ENCODE data around the gene PARD3. TPM values are rescaled to one million over a fixed set of nuclear protein-coding genes. Genes with fewer than 3 reads are reported as not detected.

PARD3 gene
- total RNA-seq, 3 donors from 2014 or later: 39.5 to 87.9 (median 47.0) TPM

DNA sequence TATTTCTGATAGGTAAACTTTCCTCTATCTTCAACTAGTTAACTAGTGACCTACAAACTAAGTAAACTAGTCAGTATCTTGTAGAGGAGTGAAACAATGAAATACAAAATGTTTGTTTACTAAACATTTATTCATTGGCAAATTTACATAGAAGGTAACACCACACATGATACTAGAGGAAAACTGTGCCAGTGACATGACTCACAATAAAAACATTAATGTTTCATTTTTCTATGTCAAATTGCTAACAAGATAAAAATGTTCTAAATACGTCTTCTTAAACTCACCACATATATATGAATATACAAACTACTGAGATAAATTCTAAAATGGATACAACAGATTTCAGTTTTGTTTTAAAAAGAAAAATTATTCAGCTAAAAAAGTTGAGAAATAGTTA lies 471.3 kb downstream of the PARD3 start:
- TF ChIP-seq, protein P1, sequence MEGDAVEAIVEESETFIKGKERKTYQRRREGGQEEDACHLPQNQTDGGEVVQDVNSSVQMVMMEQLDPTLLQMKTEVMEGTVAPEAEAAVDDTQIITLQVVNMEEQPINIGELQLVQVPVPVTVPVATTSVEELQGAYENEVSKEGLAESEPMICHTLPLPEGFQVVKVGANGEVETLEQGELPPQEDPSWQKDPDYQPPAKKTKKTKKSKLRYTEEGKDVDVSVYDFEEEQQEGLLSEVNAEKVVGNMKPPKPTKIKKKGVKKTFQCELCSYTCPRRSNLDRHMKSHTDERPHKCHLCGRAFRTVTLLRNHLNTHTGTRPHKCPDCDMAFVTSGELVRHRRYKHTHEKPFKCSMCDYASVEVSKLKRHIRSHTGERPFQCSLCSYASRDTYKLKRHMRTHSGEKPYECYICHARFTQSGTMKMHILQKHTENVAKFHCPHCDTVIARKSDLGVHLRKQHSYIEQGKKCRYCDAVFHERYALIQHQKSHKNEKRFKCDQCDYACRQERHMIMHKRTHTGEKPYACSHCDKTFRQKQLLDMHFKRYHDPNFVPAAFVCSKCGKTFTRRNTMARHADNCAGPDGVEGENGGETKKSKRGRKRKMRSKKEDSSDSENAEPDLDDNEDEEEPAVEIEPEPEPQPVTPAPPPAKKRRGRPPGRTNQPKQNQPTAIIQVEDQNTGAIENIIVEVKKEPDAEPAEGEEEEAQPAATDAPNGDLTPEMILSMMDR (IDR thresholded peaks at IDR 0.05): no peak
- H3K4me3 ChIP-seq: no peak overlapping the region
- intact Hi-C loops (cut with DNase I, micrococcal nuclease): no loop called here
- no peak for DNase-seq
- H3K9me3 ChIP-seq: no peaks in the 10 kb centered on the region
- peaks cover 11% of the 10 kb centered on the region for H3K4me1 ChIP-seq (ENCODE audit: low read depth)
- ATAC-seq: no peak
- H3K36me3 ChIP-seq (ENCODE audit: low read depth): no peaks in the 10 kb centered on the region

DNA sequence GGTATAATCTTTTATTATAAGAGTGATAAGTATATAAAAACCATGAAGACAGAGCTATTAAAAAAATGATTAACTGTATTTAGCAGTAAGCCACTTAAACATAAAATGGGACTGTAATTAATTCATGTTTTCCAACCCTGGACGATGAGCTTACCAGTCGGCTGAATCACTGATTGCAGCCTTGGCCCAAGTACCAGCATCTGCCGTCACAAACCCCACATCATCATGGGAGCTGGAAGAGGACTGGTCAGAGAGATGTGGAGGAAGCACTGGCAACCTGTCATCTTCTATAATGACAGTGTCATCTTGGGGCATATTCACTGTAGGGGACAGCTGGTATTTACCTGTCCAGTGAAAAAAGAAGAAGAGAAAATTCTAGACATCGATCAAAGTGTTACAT lies 473.6 kb downstream of the PARD3 start:
- DNase-seq: no peak
- H3K4me1 ChIP-seq (ENCODE audit: low read depth): peaks cover 11% of the 10 kb centered on the region
- ATAC-seq: no peak
- TF ChIP-seq, protein P1 (IDR thresholded peaks at IDR 0.05): no peak
- intact Hi-C loops (cut with DNase I, micrococcal nuclease): no loop called here
- no peak overlapping the region for H3K4me3 ChIP-seq
- H3K36me3 ChIP-seq (ENCODE audit: low read depth): no peaks in the 10 kb centered on the region
- H3K9me3 ChIP-seq: no peaks in the 10 kb centered on the region

DNA sequence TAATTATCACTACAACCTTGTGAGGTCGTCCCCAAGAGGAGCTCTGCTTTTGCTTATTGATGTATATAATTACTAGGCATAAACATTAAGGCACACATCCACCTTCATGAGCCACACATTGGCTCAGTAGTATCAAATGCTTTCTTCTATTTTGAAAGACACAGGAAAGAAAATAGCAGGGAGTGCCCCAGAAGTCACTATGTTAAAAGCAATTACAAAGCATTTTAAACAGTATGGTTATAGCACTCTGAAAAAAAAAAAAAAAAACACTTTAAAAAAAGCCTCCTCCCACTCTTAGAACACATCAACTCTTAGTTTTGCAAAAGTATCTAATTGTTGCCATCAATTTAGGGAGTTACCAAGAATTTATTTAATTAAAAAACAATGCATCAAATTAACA lies 474.2 kb downstream of the PARD3 start:
- Histone ChIP-seq H3K9me3 (no peaks in the 10 kb centered on the region), H3K4me3 (no peak overlapping the region), H3K4me1 (ENCODE audit: low read depth) (peaks cover 11% of the 10 kb centered on the region), H3K36me3 (ENCODE audit: low read depth) (no peaks in the 10 kb centered on the region)
- no peak for DNase-seq
- TF ChIP-seq, protein P1 (IDR thresholded peaks at IDR 0.05): no peak
- no peak for ATAC-seq
- intact Hi-C loops (cut with DNase I, micrococcal nuclease): no loop called here

DNA sequence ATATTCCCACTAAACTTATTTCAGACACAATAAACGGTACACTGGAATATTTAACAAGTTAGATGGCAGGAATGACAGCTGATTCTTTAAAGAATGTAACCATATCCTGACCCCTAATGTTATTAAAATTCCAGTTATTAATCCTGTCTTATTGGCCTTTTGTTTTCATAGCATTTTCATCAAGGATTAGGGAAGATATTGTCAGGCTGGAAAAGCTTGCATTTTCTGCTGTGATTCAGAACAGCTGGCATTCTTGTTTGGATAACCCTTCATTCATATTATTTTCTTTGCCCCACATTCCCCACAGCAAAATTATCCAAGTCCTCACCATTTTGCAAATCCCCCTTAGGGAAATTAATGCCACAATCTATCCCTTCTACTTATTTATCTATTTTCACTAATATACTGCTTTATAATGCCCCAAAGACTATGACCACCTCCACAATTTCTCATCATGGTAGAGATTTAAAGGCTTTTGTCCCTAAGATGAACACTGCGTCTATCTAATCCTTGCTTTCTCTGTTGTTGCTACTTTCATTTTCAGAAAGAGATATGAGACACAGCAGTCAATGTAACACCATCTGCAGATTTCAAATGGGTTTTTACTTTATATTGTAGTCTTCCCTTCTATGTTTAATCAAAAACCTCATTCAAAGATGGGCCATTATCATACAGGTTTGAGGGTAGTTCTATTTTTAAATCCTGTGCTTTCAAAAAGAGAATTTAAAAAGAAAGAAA lies 475.1 kb downstream of the PARD3 start:
- no peaks in the 10 kb centered on the region for H3K36me3 ChIP-seq (ENCODE audit: low read depth)
- no peak overlapping the region for H3K4me3 ChIP-seq
- TF ChIP-seq, protein P1 (IDR thresholded peaks at IDR 0.05): no peak
- ATAC-seq (no peak), DNase-seq (no peak)
- H3K4me1 ChIP-seq (ENCODE audit: low read depth): peaks cover 10% of the 10 kb centered on the region
- no peaks in the 10 kb centered on the region for H3K9me3 ChIP-seq
- intact Hi-C loops (cut with DNase I, micrococcal nuclease): no loop called here

DNA sequence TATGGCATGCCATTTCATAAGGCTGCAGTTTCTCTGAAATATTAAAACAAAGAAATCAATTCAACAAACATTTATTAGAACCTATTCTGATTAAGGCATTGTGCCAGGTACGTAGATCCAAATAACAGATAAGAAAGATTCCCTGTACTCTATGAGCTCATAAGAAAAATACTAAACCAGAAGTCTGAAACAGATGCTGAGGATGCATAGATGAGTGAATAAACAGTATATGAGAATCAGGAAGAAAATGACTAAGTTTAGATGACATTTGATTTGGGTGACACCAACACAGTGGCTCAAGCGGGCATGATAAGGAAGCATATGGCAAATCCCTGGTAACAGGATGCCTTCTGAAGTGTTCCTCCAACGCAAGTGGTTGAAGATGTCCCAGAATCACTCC lies 477.2 kb downstream of the PARD3 start:
- H3K4me3 ChIP-seq: no peak overlapping the region
- peaks cover 10% of the 10 kb centered on the region for H3K4me1 ChIP-seq (ENCODE audit: low read depth)
- DNase-seq (no peak), ATAC-seq (no peak)
- TF ChIP-seq, protein P1 (IDR thresholded peaks at IDR 0.05): no peak
- H3K36me3 ChIP-seq (ENCODE audit: low read depth): no peaks in the 10 kb centered on the region
- intact Hi-C loops (cut with DNase I, micrococcal nuclease): no loop called here
- no peaks in the 10 kb centered on the region for H3K9me3 ChIP-seq
